HG03460 (cell line): ENCODE results near the gene PDLIM5.
A peak's percentile ranks its signal among the peaks of the same experiment; 100 is the strongest.

Experiments used
- ATAC-seq: cut with Tn5 transposase; IDR thresholded peaks from one replicate; pipeline ENCODE4 v1.9.1; 2021; ENCODE audit not compliant: unreplicated experiment

Gene PDLIM5

DNA sequence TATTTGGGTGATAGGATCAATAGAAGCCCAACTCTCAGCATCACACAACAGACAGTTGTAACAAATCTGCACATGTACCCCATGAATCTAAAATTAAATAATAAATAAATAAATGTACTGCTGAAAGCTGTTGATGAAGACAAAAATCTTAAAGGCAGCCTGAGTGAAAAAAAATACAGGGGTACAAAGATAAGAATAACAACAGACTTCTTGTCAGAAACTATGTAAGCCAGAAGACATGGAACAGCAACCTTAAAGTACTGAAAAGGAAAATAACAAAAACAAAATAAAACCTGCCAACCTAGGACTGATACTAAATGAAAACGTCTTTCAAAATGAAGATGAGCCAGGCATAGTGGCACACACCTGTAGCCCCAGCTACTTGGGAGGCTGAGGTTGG is 25.0 kb upstream of the PDLIM5 start:
- ATAC-seq, result no peak

GRCh38 chr4:94428884-94429283 is 22.9 kb upstream of the PDLIM5 start:
- no peak for ATAC-seq

- ATAC-seq, result no peak
Observed at GRCh38 chr4:94430406-94430805, 21.3 kb upstream of the PDLIM5 start.

GRCh38 chr4:94431388-94431787 is 20.4 kb upstream of the PDLIM5 start:
- no peak for ATAC-seq

DNA sequence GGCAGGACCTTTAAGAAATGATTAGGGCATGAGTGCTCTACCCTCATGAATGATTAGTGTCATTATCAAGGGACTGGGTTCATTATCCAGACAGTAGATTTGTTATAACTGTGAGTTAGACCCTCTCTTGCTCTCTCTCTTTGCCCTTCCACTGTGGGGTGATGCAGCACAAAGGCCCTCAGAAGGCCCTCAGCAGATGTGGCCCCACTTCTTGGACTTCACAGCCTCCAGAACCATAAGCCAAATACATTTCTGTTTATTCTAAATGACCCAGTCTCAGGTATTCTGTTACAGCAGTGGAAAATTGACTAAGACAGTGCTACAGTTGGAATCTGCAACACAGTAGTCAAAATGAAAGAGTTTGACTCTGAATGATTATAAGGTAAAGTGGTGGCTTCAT is 17.2 kb upstream of the PDLIM5 start:
- ATAC-seq, result no peak

DNA sequence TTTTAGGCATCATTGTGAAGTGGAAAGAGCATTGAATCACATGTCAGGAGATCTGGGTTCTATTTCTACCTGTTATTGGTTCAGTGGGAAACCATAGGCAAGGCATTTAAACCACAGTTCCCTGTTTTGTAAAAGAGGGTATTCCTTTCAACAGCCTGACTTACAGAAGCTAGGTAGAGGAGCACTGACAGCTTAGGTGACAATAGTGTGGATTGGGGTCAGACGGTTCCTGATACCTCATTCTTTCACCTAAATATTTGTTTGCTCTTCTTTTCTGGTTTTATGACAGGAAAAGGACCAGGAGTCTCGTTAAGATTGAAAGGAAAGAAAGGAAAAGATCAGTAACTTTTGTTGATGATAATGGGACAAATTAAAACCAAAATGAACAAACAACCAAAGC is 15.9 kb upstream of the PDLIM5 start:
- ATAC-seq, result no peak

- ATAC-seq, result no peak
Observed at GRCh38 chr4:94436512-94436911, 15.2 kb upstream of the PDLIM5 start.

GRCh38 chr4:94439606-94440005 is 12.1 kb upstream of the PDLIM5 start:
- ATAC-seq, result no peak

DNA sequence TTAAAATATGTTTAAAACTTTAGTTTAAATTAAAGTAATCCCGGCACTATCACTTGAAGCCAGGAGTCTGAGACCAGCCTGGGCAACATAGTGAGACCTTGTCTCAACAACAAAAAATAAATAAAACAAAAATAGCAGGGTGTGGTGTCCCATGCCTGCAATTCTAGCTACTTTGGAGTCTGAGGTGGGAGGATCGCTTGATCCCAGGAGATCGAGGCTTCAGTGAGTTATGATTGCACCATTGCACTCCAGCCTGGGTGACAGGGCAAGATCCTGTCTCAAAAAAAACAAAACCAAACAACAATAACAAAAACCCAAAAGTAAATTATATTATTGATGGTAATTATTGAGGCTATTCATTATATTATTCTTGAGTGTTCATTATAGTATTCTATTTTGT is 9.9 kb upstream of the PDLIM5 start:
- ATAC-seq, result no peak

DNA sequence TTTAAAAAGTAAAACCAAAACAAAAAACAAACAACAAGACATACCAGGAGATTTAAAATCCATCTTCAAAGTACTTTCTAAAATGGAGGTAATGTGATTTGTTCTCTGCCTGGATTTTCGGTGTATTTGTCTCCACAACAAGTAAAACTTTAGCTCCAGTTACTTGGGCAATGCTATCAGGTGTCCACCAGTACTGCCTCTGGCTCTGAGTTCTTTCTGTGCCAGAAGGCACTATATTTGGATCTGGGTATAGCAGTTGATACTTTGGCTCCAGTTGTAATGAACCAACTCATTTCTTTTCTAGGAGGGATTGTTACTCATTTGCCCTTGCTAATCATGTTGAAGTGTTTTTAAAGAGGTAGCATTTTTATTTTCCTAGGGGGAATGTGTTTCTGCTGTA is 9.5 kb upstream of the PDLIM5 start:
- ATAC-seq, result no peak

DNA sequence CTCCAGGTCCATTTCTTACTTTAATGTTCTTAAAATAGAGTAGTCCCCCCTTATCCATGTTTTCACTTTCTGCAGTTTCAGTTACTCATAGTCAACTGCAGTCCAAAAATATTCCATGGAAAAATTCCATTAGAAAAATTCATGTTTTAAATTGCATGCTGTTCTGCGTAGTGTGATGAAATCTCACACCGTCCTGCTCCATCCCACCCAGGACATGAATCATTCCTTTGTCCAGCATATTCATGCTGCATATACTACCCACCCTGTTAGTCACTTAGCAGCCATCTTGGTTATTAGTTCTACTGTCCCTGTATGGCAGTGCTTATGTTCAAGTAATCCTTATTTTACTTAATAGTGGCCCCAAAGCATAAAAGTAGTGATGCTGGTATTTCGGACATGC is 5.4 kb upstream of the PDLIM5 start:
- ATAC-seq, result no peak

- ATAC-seq, result no peak
Observed at GRCh38 chr4:94447754-94448411, 3.9 kb upstream of the PDLIM5 start.

DNA sequence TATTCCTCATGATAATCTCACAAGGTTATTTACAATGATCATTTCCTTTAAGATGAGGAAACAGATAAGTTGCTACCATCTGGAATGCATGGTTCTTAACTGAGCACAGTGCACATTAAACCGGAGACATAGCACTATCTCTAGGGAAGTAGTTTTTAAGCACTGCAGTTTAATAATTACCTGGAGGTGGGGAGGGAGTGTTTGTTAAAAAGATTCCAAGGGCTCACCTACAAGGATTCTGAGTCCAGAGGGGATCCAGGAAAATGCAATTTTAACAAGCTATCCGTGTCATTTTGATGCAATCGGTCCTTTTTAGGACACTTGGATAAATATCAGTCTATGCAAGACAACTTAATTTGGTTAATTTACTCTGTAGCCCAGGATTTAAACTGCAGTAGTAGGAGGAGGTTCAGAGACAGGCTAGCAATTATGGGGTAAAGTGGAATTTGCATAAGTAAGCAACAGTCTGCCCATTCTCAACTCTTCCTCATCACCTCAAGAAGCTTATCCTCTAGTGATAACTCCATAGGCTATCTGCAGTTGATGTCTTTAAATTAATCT is 2.8 kb upstream of the PDLIM5 start:
- ATAC-seq, result no peak

DNA sequence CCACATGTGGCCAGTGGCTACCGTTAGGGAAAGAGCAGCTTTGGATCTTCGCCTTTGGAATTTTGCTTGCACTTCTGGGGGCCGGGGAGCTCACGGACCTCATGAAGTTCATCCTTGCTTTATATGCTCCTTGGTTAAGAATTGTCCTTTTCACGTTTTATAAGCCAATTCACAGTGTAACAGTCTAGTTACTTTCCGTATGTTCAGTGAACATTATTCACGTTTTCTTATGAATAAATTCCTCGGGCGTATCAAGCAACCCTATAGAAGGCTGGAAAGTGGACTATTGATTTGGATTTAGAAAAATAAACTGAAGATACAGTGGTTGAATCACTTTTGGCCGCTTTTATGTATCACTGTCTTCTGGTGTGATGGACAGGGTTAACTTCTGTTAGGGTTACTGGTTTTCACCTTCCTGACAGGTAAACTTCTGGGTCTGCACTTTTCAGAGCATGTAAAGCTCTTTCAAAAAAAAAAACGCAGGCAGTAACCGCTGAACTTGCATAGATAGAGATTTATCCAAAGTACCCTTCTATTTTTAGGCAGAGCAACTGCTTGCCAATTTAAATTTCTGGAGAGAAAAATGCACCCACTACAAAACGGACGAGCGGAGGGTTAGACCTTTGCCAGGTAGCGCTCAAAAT is 569 bp upstream of the PDLIM5 start:
- ATAC-seq, result no peak

GRCh38 chr4:94452476-94453371 is 982 bp downstream of the PDLIM5 start:
- peak; percentile 24 for ATAC-seq

- ATAC-seq, result no peak
Observed at GRCh38 chr4:94453391-94453963, 1.7 kb downstream of the PDLIM5 start.

GRCh38 chr4:94454405-94454804 is 2.7 kb downstream of the PDLIM5 start:
- ATAC-seq, result no peak

GRCh38 chr4:94455081-94455480 is 3.3 kb downstream of the PDLIM5 start:
- no peak for ATAC-seq

DNA sequence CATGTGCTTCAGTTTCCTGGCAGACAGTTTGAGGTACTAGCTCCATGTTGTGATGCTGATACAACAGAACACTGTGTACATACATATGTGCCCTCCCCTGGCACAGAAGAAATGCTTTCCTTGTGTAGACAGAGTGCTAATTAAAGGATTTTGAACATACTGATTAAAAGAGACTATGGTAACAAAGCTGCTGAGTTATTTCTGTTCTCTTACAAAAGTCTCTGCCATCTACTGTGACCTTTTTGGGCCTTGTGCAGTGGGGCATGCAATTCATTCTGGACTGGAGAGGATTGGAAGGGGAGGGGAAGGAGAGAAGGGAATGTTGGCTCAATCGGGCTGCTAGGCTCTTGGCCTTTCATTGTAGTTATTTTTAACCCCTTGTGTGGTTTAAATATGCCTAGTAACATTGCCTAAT is 6.0 kb downstream of the PDLIM5 start:
- no peak for ATAC-seq

GRCh38 chr4:94458682-94459081 is 6.9 kb downstream of the PDLIM5 start:
- no peak for ATAC-seq

DNA sequence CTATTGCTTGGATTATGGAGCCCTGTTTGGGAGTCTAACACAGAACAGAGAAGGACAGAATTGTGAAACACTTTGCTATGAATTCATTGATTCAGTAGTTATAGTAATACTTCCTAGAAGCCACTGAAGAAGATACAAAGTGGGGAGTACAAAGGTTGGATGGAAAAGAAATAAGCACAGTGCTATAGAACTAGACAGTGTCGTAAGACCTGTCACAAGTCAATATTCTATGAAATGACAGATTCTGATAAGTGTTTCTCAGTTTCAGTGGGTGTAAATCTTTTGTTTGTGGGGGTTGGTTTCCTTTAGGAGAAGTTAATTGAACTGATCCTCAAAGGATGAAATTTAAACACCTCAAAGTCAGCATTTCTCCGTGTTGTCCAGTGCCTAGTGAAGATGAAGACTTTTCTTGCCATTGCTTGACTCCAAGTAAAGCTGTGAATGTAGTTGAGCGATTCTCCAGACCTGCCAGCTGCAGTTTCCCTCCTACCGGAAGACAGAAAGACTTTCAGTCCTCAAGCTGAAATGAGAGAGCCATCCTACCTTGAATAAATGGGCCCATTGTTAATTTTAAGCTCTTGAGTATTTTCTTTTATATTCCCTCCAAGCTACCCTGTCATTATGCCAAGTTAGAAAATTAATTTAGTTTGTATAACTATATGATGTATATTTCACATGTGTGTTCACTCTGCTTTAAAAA is 7.9 kb downstream of the PDLIM5 start:
- ATAC-seq, result no peak
